ENCODE data around the gene RUNX3. TPM values are rescaled to one million over a fixed set of nuclear protein-coding genes. Genes with fewer than 3 reads are reported as not detected.

The RUNX3 gene
- polyA plus RNA-seq, 3 donors = 4.4 to 27.9 (median 6.7) TPM

DNA sequence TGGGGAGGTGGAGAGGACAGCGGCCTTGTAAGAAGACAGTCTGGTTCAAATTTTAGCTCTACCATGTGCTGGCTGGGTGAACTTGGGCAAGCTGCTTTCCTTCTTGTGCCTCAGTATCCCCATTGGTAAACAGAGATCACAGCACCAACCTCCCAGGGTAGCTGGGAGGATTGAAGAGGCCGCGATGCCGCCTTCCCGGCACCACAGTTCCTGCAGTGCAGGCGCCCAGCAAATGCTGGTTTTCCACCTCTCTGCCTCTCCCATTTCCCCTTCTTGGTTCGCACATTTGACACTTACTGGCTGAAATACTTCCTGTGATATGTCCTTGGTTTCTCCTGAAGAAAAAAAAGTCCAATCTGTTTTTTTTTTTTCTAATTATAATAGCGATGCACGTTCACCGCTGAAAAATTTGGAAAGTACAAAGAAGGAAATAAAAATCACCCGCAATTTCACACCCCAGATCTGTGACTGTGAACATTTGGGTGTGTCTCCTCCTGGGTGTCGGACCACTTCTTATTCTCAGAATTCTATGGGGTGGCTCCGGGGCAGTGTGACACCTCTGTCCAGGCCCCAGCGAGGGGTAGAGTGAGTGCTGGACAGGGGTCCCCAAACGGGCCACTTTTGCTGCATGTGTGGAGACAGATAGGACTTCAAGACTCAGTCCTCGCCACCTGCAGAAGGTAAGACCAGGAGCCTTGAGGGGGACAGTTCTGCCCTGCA lies 73.1 kb downstream of the RUNX3 start:
- no peaks in the 10 kb centered on the region for H4K20me1 ChIP-seq (ENCODE audit: insufficient read depth, low read length)
- Mint-ChIP-seq H3K4me3 (no peak overlapping the region), H3K27me3 (ENCODE audit: low read depth in 3 of 3) (peaks cover 8 to 32% (median 19%) of the 10 kb centered on the region in 3 donors), H3K27ac (peak overlapping the region in 1 of 7 donors; percentile 50), H3K4me1 (peaks cover 1% of the 10 kb centered on the region), H3K9me3 (no peaks in the 10 kb centered on the region), H3K36me3 (no peaks in the 10 kb centered on the region)
- intact Hi-C loops (cut with micrococcal nuclease) = no loop called here
- no peaks in the 10 kb centered on the region for H3K79me2 ChIP-seq (ENCODE audit: insufficient read depth, low read length)
- H3K9me3 ChIP-seq (replicated peaks in 1 of 2; ENCODE audit: control insufficient read depth in 1 of 2, insufficient read depth in 1 of 2, low read length in 2 of 2) = no peaks in the 10 kb centered on the region
- no peak overlapping the region for H2AFZ ChIP-seq (ENCODE audit: insufficient read depth, low read depth, low read length, poor library complexity, severe bottlenecking)
- no peak overlapping the region for H3K4me2 ChIP-seq (replicated peaks; ENCODE audit: extremely low read depth, low read length, poor library complexity, severe bottlenecking)
- 97% methylated on average over 4 of the region's 16 CpGs for WGBS (ENCODE audit: insufficient coverage)
- H3K4me1 ChIP-seq (ENCODE audit: control insufficient read depth in 1 of 2, insufficient read depth in 2 of 2, low read length in 2 of 2) = no peaks in the 10 kb centered on the region
- no peak overlapping the region for H3K9ac ChIP-seq (ENCODE audit: insufficient read depth, low read length, poor library complexity, severe bottlenecking)
- H3K27me3 ChIP-seq (ENCODE audit: control insufficient read depth in 2 of 2, insufficient read depth in 2 of 2, low read length in 2 of 2) = peaks cover 0 to 4% of the 10 kb centered on the region in 2 donors
- H3K4me3 ChIP-seq (replicated peaks in 1 of 3; ENCODE audit: low read depth in 2 of 3, low read length in 3 of 3) = no peak overlapping the region
- TF ChIP-seq, protein P1, sequence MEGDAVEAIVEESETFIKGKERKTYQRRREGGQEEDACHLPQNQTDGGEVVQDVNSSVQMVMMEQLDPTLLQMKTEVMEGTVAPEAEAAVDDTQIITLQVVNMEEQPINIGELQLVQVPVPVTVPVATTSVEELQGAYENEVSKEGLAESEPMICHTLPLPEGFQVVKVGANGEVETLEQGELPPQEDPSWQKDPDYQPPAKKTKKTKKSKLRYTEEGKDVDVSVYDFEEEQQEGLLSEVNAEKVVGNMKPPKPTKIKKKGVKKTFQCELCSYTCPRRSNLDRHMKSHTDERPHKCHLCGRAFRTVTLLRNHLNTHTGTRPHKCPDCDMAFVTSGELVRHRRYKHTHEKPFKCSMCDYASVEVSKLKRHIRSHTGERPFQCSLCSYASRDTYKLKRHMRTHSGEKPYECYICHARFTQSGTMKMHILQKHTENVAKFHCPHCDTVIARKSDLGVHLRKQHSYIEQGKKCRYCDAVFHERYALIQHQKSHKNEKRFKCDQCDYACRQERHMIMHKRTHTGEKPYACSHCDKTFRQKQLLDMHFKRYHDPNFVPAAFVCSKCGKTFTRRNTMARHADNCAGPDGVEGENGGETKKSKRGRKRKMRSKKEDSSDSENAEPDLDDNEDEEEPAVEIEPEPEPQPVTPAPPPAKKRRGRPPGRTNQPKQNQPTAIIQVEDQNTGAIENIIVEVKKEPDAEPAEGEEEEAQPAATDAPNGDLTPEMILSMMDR (IDR thresholded peaks at IDR 0.05) = no peak
- H3K36me3 ChIP-seq (replicated peaks in 1 of 2; ENCODE audit: control insufficient read depth in 1 of 2, insufficient read depth in 2 of 2, low read length in 2 of 2) = no peaks in the 10 kb centered on the region
- H3K27ac ChIP-seq (ENCODE audit: low read depth in 1 of 2, low read length in 2 of 2) = no peak overlapping the region
- DNase-seq = no peak

GRCh38 chr1:24855474-24855873 lies 74.6 kb downstream of the RUNX3 start:
- H3K4me3 ChIP-seq (replicated peaks in 1 of 3; ENCODE audit: low read depth in 2 of 3, low read length in 3 of 3) = no peak overlapping the region
- no peaks in the 10 kb centered on the region for H3K36me3 ChIP-seq (replicated peaks in 1 of 2; ENCODE audit: control insufficient read depth in 1 of 2, insufficient read depth in 2 of 2, low read length in 2 of 2)
- no peak overlapping the region for H3K27ac ChIP-seq (ENCODE audit: low read depth in 1 of 2, low read length in 2 of 2)
- Mint-ChIP-seq H3K27me3 (ENCODE audit: low read depth in 3 of 3) (peaks cover 3 to 30% (median 20%) of the 10 kb centered on the region in 3 donors), H3K27ac (no peak overlapping the region), H3K36me3 (no peaks in the 10 kb centered on the region), H3K4me1 (peaks cover 1% of the 10 kb centered on the region), H3K9me3 (no peaks in the 10 kb centered on the region), H3K4me3 (no peak overlapping the region)
- DNase-seq = no peak
- H3K9ac ChIP-seq (ENCODE audit: insufficient read depth, low read length, poor library complexity, severe bottlenecking) = no peak overlapping the region
- intact Hi-C loops (cut with micrococcal nuclease) = no loop called here
- WGBS (ENCODE audit: insufficient coverage) = 42% methylated on average over 5 of the region's 5 CpGs
- no peaks in the 10 kb centered on the region for H3K4me1 ChIP-seq (ENCODE audit: control insufficient read depth in 1 of 2, insufficient read depth in 2 of 2, low read length in 2 of 2)
- H2AFZ ChIP-seq (ENCODE audit: insufficient read depth, low read depth, low read length, poor library complexity, severe bottlenecking) = no peak overlapping the region
- H4K20me1 ChIP-seq (ENCODE audit: insufficient read depth, low read length) = no peaks in the 10 kb centered on the region
- TF ChIP-seq, protein P1 (IDR thresholded peaks at IDR 0.05) = no peak
- H3K4me2 ChIP-seq (replicated peaks; ENCODE audit: extremely low read depth, low read length, poor library complexity, severe bottlenecking) = no peak overlapping the region
- H3K27me3 ChIP-seq (ENCODE audit: control insufficient read depth in 2 of 2, insufficient read depth in 2 of 2, low read length in 2 of 2) = peaks cover 0 to 4% of the 10 kb centered on the region in 2 donors
- no peaks in the 10 kb centered on the region for H3K79me2 ChIP-seq (ENCODE audit: insufficient read depth, low read length)
- no peaks in the 10 kb centered on the region for H3K9me3 ChIP-seq (replicated peaks in 1 of 2; ENCODE audit: control insufficient read depth in 1 of 2, insufficient read depth in 1 of 2, low read length in 2 of 2)
